HepG2 (cell line): ENCODE measurements around the gene NFATC1.

ENCODE experiments used
- CTCF ChIP-seq: sonication (generic); formaldehyde crosslinking; IDR thresholded peaks from 2 replicates; pipeline ENCODE4 v1.5.0; 2020; ENCODE audit warnings: mild to moderate bottlenecking, missing genetic modification reagents, moderate library complexity
- ZFP36 ChIP-seq: fragments of 150-350 bp; IDR thresholded peaks from 2 replicates; pipeline ENCODE4 v1.6.1; 2018; ENCODE audit warnings: borderline replicate concordance, low read length, low read depth; ENCODE audit not compliant: partially characterized antibody
- ZNF274 ChIP-seq: sonication (generic); formaldehyde crosslinking; IDR thresholded peaks from 2 replicates; pipeline ENCODE4 v1.5.1; 2020; ENCODE audit warnings: mild to moderate bottlenecking, missing genetic modification reagents
- ZNF773 ChIP-seq: sonication (generic); formaldehyde crosslinking; IDR thresholded peaks from 2 replicates; pipeline ENCODE4 v1.4.0; 2020; ENCODE audit warnings: missing genetic modification reagents, borderline replicate concordance

DNA sequence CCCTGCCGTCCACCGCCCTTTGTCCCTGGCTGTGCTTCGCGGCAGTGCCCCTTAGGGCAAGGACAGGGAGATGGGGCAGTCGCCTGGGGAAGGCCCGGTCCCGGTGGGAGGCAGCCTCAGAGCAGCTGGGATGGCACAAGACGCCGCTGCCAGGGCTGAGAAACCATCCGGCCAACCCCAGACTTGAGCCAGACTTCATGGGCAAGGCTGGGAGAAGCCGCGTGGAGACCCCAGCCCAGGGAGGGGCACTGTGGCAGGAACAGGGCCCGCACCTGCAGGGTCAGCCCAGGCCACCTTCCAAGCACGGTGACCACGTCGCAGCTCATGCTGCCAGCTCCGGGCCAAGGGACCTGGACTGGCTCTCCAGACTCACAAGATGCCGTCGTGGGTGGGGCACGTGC is 84.0 kb downstream of the NFATC1 start:
- TF ChIP-seq CTCF (CRISPR knock-in tag) (no peak), ZNF274 (CRISPR knock-in tag) (no peak), ZFP36 (no peak), ZNF773 (CRISPR knock-in tag) (no peak)
